ENCODE data around the gene DAPK3.
"Not testable (repeated sequence)": the region's sequence is repeated elsewhere in the genome, so short reads cannot be mapped to it uniquely, and the experiment has no call there.

The DAPK3 gene

GRCh38 chr19:3978145-3978544, 7.2 kb upstream of the DAPK3 start:
- DNase-seq (ENCODE audit: low read depth), result no peak

- DNase-seq (ENCODE audit: low read depth), result no peak
Observed at GRCh38 chr19:3977242-3978143, 6.6 kb upstream of the DAPK3 start.

- DNase-seq (ENCODE audit: low read depth), result no peak
Observed at GRCh38 chr19:3976495-3977241, 5.8 kb upstream of the DAPK3 start.

GRCh38 chr19:3975637-3976087, 4.8 kb upstream of the DAPK3 start:
- DNase-seq (ENCODE audit: low read depth), result no peak

- DNase-seq (ENCODE audit: low read depth), result no peak
Observed at GRCh38 chr19:3975144-3975543, 4.2 kb upstream of the DAPK3 start.

- no peak for DNase-seq (ENCODE audit: low read depth)
Observed at GRCh38 chr19:3970313-3970807, 539 bp downstream of the DAPK3 start.

- no peak for DNase-seq (ENCODE audit: low read depth)
Observed at GRCh38 chr19:3969435-3970312, 1.2 kb downstream of the DAPK3 start.

- DNase-seq (ENCODE audit: low read depth), result no peak
Observed at GRCh38 chr19:3968556-3969434, 2.1 kb downstream of the DAPK3 start.

GRCh38 chr19:3967983-3968382, 2.9 kb downstream of the DAPK3 start:
- DNase-seq (ENCODE audit: low read depth), result not testable (repeated sequence)

GRCh38 chr19:3966051-3967017, 4.6 kb downstream of the DAPK3 start:
- DNase-seq (ENCODE audit: low read depth), result no peak

- no peak for DNase-seq (ENCODE audit: low read depth)
Observed at GRCh38 chr19:3964256-3965194, 6.4 kb downstream of the DAPK3 start.

GRCh38 chr19:3963458-3964255, 7.2 kb downstream of the DAPK3 start:
- DNase-seq (ENCODE audit: low read depth), result no peak

- no peak for DNase-seq (ENCODE audit: low read depth)
Observed at GRCh38 chr19:3961007-3961406, 9.9 kb downstream of the DAPK3 start.

- no peak for DNase-seq (ENCODE audit: low read depth)
Observed at GRCh38 chr19:3959766-3960131, 11.2 kb downstream of the DAPK3 start.

GRCh38 chr19:3958836-3959765, 11.8 kb downstream of the DAPK3 start:
- DNase-seq (ENCODE audit: low read depth), result no peak

- no peak for DNase-seq (ENCODE audit: low read depth)
Observed at GRCh38 chr19:3955688-3956087, 15.2 kb downstream of the DAPK3 start.

- not testable (repeated sequence) for DNase-seq (ENCODE audit: low read depth)
Observed at GRCh38 chr19:3955276-3955675, 15.6 kb downstream of the DAPK3 start.

Data from activated T-cell treated with anti-CD3 and anti-CD28 coated beads for 48 hours (primary cell).